BE2C (cell line): Measurements from ENCODE around the gene COL27A1.

Experiments
- DNase-seq: peaks from one replicate; pipeline ENCODE4 v3.0.0-alpha.2; 2020
- H3K27me3 ChIP-seq: fragments of 250-450 bp; sonication (Bioruptor Pico); 2 replicates; pipeline ENCODE4 v1.5.1; 2020; ENCODE audit warnings: mild to moderate bottlenecking
- H3K36me3 ChIP-seq: fragments of 250-450 bp; sonication (Bioruptor Pico); 2 replicates; pipeline ENCODE4 v1.5.1; 2020; ENCODE audit warnings: mild to moderate bottlenecking
- H3K4me1 ChIP-seq: fragments of 250-450 bp; sonication (Bioruptor Pico); 2 replicates; pipeline ENCODE4 v1.5.1; 2020
- H3K4me3 ChIP-seq: 2 replicates; pipeline ENCODE4 v1.5.1; 2011; ENCODE audit warnings: low read depth, low read length
- H3K9me3 ChIP-seq: fragments of 250-450 bp; sonication (Bioruptor Pico); 2 replicates; pipeline ENCODE4 v1.5.1; 2020
- TF ChIP-seq, protein P1 (sequence below): IDR thresholded peaks from 2 replicates; pipeline ENCODE4 v1.5.1; 2012; ENCODE audit warnings: mild to moderate bottlenecking, low read depth, low read length

Gene COL27A1

DNA sequence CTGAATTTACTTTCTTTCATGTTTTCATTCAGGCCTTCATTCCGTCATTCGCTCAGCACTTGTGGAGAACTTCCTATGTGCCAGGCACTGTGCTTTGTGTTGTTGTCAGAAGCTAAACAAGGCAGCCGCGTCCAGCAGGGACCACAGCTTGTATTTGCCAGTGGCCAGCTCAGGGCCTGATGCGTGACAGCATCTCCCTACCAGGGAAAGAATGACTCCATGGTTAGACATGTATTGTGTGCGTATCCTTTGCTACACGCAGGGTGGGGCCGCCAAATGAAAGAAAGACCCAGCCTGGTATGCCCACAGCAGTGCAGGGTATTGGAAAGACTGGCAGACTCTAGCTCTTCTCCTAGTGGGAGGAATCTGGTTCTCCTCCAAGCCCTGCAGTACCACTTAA, 4.7 kb upstream of the COL27A1 start:
- Histone ChIP-seq H3K9me3 (no peaks in the 10 kb centered on the region), H3K4me1 (no peaks in the 10 kb centered on the region), H3K4me3 (no peak overlapping the region), H3K27me3 (peaks cover 30% of the 10 kb centered on the region), H3K36me3 (no peaks in the 10 kb centered on the region)
- no peak for DNase-seq
- TF ChIP-seq, protein P1, sequence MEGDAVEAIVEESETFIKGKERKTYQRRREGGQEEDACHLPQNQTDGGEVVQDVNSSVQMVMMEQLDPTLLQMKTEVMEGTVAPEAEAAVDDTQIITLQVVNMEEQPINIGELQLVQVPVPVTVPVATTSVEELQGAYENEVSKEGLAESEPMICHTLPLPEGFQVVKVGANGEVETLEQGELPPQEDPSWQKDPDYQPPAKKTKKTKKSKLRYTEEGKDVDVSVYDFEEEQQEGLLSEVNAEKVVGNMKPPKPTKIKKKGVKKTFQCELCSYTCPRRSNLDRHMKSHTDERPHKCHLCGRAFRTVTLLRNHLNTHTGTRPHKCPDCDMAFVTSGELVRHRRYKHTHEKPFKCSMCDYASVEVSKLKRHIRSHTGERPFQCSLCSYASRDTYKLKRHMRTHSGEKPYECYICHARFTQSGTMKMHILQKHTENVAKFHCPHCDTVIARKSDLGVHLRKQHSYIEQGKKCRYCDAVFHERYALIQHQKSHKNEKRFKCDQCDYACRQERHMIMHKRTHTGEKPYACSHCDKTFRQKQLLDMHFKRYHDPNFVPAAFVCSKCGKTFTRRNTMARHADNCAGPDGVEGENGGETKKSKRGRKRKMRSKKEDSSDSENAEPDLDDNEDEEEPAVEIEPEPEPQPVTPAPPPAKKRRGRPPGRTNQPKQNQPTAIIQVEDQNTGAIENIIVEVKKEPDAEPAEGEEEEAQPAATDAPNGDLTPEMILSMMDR, result no peak

DNA sequence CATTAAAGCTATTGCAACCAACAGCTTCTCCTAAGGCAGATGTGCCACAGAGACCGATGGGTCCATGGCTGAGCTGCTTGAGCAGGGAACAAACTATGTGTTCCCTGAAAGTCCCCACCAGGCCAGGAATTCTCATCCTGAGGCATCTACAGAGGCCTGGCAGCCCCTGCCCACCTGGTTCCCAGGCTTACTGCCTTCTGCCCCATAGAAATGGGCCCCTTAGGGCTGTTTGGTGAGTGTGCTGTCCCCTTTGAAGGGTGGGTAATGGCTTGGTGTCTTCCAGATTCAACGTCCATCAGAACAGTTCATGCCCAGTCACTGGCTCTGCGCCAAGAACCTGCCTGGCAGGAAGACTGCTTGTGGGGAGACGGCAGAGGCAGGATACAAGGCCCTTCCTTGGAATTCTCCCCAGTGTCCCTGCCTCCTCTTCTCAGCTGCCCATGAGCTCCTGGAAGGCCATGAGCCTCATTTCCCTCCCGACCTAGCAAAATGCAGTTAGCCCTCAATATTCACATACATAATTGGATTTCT, 3.8 kb upstream of the COL27A1 start:
- Histone ChIP-seq H3K9me3 (no peaks in the 10 kb centered on the region), H3K27me3 (peaks cover 37% of the 10 kb centered on the region), H3K4me1 (no peaks in the 10 kb centered on the region), H3K36me3 (no peaks in the 10 kb centered on the region), H3K4me3 (no peak overlapping the region)
- TF ChIP-seq, protein P1, result no peak
- DNase-seq, result no peak

DNA sequence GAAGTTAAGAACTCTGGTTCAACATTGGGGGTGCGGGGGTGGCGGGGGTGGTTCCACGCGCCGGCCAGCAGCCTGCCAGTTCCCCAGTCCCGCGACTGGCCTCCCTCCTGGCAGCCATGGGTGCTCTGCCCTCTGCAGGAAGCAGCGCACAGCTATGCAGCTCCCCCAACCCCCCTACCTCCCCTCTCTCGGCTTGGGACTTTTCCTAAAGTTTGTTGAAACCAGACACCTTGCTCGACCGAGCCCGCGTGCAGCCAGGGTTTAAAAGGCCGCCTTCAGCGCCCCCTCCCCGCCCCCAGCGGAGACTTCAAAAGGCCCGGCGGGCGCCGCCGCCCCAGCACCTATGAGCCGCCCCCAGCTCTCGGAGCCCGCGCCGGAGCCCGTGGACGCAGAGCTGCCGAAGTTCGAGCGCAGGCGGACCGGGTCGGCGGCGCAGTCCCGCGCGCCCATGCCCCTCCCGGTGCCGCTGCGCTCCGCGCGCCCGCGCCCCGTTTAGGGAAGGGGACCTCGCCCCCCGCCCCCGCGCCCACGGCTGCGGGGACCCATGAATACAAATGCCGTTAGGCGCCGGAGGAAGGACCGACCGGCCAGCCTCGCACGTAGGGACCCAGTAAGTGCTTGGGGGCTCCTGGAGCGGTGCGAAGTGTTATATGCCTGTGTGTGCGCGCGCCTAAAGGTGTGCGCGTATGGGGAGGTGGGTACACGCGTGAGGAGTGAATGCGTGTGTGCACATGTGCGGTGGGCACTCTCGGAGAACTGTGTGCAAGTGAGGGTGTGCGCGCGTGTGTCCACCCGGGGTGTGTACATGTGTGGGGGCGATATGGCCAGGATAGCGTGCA, 1.4 kb upstream of the COL27A1 start:
- Histone ChIP-seq H3K4me1 (no peaks in the 10 kb centered on the region), H3K4me3 (no peak overlapping the region), H3K9me3 (no peaks in the 10 kb centered on the region), H3K36me3 (no peaks in the 10 kb centered on the region), H3K27me3 (peaks cover 52% of the 10 kb centered on the region)
- DNase-seq, result no peak
- TF ChIP-seq, protein P1, result peak; percentile 16; the same call in 1 of the 2 replicates

DNA sequence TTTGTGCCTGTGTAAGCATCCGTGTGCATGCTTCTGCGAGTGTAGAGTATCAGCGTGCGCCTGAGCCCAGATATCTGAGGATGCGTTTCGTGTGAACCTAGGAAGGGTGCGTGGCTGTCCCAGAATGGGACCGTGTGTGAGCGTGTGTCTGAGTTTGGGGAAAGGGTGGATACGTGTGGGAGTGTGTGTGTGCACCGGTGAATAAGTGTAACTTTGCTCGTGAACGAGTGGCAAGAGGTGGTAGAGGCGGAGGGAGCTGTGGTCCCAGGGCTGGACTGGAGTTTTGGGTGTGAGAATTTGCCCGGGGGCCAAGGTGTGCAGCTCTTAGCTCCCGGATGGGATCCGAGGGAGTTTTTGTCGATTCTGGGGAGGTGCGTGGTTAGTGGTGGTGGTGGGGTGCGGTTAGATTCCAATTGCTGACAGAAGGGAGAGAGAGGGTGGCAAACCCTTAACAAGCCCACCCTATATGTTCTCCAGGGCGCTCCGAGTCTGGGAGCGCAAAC, 686 bp upstream of the COL27A1 start:
- H3K27me3 ChIP-seq, result peaks cover 52% of the 10 kb centered on the region
- TF ChIP-seq, protein P1, result no peak

DNA sequence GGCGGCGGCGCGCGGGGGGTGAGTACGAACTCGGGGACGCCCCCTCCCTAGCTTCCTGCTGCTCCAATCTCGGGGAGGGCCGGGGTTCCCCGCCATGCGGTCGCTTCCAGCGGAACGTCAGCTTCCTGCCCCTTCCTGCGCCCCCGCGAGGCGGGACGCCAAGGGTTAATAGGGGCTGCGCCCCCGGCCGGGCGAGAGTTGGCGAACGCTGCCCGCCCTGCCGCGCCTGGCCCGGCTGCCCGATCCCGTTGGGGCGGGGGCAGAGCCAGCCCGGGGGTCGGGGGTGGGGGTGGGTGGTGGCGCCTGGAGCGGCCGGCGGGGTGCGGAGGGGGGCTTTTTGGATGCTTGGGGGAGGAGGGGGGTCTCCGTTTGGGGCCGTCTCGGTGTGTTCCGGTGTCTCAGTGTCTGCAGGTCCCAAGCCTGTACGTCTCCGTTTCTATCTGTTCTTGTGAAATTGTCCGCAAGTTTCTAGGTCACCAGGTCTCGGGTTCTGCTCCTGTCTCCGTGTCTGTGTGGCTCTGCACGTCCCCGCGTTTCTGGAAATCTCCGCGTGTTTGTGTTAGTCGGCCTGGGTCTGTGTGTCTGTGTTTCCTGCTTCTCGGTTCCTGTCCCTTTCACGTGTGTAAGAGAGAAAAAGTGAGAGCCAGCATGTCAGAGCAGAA, 789 bp downstream of the COL27A1 start:
- peak overlapping the region; percentile 53 for H3K4me3 ChIP-seq
- H3K36me3 ChIP-seq, result no peaks in the 10 kb centered on the region
- TF ChIP-seq, protein P1, result no peak
- no peak for DNase-seq
- H3K4me1 ChIP-seq, result no peaks in the 10 kb centered on the region
- peaks cover 52% of the 10 kb centered on the region for H3K27me3 ChIP-seq
- H3K9me3 ChIP-seq, result no peaks in the 10 kb centered on the region

More for the DNA sequence above, 686 bp upstream of the COL27A1 start:
- no peak for DNase-seq
- no peaks in the 10 kb centered on the region for H3K9me3 ChIP-seq
- no peaks in the 10 kb centered on the region for H3K4me1 ChIP-seq
- no peaks in the 10 kb centered on the region for H3K36me3 ChIP-seq
- H3K4me3 ChIP-seq, result no peak overlapping the region
